NCI-H1694 treated with DMSO at 0.1 percent for 48 hours (cell line): Measurements from ENCODE around the gene SLC9C2.
"Not testable (repeated sequence)": the region's sequence is repeated elsewhere in the genome, so short reads cannot be mapped to it uniquely, and the experiment has no call there.

Source experiments
- DNase-seq: peaks from one replicate; lab custom pipeline; 2025; lab: John Stamatoyannopoulos, UW

SLC9C2 gene

GRCh38 chr1:173525926-173526325, 76.9 kb downstream of the SLC9C2 start:
- DNase-seq, result no peak

GRCh38 chr1:173523329-173523728, 79.5 kb downstream of the SLC9C2 start:
- no peak for DNase-seq

GRCh38 chr1:173520799-173521198, 82.1 kb downstream of the SLC9C2 start:
- no peak for DNase-seq

DNA sequence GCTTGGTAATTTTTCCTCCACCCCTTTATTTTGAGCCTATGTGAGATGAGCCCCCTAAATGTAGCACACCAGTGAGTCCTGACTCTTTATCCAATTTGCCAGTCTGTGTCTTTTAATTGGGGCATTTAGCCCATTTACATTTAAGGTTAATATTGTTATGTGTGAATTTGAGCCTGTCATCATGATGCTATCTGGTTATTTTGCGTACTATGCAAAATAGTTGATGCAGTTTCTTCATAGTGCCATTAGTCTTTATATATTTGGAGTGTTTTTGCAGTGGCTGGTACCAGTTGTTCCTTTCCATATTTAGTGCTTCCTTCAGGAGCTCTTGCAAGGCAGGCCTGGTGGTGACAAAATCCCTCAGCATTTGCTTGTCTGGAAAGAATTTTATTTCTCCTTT, 88.4 kb downstream of the SLC9C2 start:
- DNase-seq, result not testable (repeated sequence)

DNA sequence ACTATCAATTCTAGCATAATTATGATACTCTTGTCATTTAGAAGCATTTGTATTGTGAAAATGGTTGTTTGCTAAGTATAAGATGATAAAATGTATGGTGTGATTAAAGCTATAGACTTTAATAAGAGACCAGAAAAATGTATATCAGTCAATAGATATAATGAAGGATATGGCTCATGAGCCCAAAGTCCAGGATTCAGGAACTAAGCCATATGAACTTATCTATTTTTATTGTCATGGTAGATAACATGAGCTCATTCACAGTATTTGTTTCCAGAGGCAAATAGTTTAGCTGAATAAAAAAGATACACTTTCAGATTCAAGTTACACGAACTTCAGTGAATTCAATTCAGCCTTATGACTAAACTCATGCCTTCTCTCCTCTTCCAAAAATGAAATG, 93.1 kb downstream of the SLC9C2 start:
- no peak for DNase-seq

- DNase-seq, result no peak
Measured at GRCh38 chr1:173508541-173508940, 94.3 kb downstream of the SLC9C2 start.

GRCh38 chr1:173507847-173508209, 95.0 kb downstream of the SLC9C2 start:
- no peak for DNase-seq

DNA sequence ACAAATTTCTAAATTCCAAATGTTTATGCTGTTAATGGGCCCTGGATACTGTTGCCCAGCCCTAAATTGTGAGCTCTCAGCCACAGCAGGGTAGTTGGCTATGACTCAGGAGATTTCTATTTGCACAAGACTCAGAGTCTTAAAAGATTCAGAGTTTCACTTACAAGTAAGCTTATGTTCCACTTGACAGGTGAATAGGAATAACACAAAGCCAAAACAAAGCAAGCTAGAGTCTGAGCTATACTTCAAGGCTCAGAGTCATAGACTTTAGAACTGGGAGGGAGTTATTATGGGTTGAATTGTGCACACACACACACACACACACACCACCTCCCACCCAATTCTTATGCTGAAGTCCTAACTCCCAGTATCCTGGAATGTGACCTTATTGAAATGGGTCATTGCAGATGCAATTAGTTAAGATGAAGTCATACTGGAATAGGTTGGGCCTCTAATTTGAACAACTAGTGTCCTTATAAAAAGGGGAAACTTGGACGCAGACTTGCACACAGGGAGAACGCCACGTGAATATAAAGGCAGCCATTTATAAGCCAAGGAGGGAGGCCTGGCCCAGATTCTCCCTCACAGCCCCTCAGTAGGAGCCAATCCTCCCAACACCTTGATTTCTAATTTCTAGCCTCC, 95.5 kb downstream of the SLC9C2 start:
- no peak for DNase-seq

DNA sequence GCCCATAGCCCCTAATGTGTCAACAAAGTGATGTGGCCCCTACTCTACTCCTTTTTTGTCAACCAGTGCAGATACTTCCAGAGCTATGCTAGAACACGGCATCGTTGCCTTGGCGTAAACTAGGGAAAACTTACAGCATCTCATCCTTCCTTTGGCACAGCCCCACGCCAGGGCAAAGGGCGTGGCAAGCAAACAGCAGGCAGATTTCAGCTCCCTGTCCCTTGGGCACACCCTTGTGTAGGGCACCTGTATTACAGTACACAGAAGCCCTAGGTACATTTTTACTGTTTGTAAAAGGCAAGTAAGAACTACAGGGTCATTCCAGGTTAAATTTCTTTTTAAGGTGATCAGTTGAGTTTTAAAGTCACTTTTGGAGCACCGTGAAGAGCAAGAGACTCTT, 96.4 kb downstream of the SLC9C2 start:
- no peak for DNase-seq

DNA sequence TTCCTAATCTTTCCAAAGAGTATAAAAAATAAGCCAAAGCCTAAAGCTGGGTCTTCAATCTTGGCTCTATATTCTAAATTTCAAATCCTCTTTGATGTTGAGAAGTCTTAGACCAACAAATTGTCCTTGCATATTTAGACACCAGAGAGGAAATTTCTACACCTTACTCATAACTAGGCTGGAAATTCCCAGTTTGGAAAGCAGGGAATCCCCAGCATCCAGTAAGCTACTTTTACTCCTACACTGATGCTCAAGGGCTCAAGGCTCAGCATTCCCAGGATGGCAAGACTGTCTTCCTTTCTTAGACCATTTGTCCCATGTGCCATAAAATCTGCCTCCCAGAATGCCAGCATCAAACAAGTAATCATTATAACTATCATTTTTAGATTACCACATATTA, 97.5 kb downstream of the SLC9C2 start:
- DNase-seq, result no peak

- DNase-seq, result no peak
Measured at GRCh38 chr1:173504268-173504667, 98.6 kb downstream of the SLC9C2 start.

- DNase-seq, result peak; percentile 37
Measured at GRCh38 chr1:173503391-173503790, 99.5 kb downstream of the SLC9C2 start.

DNA sequence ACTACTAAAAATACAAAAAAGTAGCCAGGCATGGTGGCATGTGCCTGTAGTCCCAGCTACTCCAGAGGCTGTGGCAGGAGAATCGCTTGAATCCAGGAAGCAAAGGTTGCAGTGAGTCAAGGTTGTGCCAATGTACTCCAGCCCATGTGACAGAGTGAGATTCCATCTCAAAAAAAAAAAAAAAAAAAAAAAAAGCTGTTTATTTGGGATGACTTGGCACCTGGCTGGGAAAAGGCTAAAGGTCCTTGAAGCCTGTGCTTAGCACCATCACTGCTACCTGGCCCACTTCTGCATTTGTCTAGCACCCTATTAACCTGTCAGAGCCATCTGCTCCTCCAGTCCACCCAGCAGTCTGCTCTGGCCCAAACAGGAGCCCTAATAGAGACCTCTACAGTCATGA, 100.8 kb downstream of the SLC9C2 start:
- DNase-seq, result no peak

DNA sequence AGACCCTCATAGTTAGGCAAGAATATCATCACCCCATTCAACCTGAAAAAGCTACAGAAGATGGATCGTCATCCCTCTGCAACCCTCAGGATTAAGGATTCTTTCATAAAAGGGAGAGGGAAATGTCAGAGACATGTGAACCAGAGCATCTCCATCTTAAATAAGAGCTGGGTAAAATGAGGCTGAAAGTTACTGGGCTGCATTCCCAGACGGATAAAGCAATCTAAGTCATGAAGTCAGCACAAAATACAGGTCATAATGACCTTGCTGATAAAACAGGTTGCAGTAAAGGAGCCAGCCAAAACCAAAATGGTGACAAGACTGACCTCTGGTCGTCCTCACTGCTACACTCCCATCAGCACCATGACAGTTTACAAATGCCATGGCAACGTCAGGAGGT, 103.1 kb downstream of the SLC9C2 start:
- no peak for DNase-seq

DNA sequence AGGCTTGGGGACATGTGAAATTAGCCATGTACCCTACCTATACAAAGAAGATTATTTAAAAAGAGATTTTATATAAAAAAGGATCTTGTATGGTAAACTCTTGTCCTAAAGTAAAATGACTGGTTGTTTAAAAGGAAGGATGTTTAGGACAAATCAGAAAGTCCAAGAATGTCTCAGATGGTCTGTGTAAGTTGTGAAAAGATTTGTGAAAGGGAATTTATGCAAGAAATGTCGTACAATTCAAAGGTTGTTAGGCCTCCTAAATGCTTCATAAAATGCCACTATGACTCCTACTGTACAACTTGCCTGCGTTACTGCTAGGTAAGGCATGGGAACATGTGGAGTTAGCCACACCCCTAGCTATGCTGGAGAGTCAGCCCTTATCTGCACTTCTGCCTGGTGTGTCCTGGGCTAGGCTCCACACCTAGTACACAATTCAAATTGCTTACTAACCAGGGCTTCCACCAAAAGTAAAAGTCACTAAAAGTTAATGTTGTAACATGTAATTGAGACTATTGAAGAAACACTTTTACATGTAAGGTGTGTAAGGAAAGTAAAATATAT, 106.0 kb downstream of the SLC9C2 start:
- no peak for DNase-seq

DNA sequence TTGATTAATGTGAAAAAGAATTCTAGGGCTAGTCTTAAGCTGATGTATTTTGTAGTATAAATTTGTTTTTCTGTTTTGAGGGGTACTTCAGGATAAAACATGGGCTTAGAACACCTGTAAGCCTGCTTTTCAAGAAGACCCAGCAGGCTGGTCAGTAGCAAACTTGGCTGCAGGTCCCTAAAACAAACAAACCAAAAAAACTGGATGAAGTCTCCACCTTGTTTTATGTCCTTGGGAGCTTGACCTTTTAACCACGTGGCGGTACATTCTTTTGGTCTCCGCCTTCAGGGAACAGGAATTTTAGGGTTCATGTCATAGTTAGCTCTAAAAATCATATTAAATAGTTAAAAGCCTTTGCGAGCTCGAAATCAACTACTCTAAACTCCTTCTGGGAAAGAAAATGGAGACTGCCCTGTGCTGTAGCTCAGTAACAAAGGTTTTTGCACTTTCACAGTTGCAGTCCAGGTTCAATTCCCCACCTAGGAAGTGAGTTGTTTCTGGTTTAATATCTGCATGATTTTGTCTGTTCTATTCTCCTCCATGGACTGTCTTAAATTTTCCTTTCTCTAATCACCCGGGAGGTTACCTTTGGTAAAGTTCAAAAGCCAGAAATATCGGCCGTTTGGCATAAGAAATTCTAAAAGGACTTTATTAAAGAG, 107.1 kb downstream of the SLC9C2 start:
- DNase-seq, result no peak

- not testable (repeated sequence) for DNase-seq
Measured at GRCh38 chr1:173493125-173493524, 109.7 kb downstream of the SLC9C2 start.

DNA sequence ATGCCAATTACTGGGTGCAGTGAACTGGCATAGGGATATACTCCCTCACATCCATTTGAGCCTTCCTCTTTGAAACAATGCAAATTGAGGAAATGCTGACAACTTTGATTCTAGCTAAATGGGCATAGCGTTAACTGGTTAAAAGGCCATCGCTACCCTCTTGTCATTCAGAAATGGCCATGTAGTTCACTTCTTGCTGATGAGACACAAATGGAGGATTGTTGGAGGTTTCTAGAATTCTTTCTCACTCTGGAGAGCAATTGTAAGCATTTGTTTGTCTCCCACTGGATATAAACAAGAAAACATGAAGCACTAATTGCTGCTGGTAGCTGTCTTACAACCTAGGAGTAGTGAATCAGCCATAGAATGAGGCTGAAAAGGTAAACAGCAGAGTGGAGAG, 111.4 kb downstream of the SLC9C2 start:
- no peak for DNase-seq

DNA sequence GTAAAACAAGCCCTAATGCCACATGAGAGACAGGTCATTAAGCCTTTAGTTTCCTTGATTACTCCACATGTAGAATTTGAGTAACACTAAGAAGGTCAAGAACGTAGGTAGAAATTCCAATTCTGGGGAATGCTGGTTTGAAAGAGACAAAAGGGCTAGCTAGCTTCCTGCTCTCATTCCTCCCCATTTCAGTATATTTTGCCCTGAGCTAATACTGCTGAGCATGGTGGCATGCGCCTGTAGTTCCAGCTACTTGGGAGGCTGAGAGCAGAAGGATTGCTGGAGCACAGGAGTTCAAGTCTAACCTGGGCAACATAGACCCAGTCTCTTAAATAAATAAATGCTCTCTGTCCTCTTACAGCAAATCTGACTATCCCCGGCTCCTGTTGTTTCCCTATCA, 112.9 kb downstream of the SLC9C2 start:
- DNase-seq, result no peak

- DNase-seq, result no peak
Measured at GRCh38 chr1:173489149-173489600, 113.7 kb downstream of the SLC9C2 start.

DNA sequence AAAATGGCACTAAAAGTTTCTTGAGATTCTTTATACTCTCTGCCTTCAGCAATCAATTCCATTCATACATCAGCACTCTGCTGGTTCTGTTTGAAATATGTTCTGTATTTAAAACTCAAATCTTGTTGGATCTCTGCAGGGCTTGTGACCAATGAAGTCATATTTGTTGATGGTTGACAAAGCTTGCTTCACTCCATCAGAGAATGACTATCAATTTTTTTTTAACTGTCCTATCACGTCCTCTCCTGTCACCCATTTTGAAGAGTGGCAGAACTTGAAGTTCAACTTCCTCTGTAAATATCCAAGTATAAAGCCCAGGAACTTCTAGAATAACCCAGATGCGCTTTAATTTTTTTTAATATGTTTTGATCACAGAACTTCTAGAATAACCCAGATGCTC, 114.9 kb downstream of the SLC9C2 start:
- DNase-seq, result no peak

DNA sequence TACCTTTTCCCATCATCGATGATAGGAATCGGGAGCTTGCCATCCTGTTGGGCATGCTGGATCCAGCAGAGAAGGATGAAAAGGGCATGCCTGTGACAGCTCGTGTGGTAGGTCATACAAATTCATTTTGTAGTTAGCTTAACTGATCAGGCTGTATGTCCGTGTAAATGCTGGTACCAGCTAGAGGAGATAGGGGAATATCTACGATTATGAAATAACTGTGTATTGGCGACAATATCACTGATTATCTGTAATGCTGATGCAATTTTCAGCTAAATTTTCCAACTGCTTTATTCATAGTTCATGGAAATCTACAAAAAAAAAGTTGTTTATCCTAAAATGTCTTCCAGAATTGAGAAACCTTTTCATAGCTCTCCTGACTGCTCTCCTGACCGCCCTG, 117.5 kb downstream of the SLC9C2 start:
- DNase-seq, result no peak

GRCh38 chr1:173484276-173484675, 118.6 kb downstream of the SLC9C2 start:
- no peak for DNase-seq

- no peak for DNase-seq
Measured at GRCh38 chr1:173482683-173483082, 120.2 kb downstream of the SLC9C2 start.
